GM19023 (cell line): Measurements from ENCODE around the gene INPP5F.
"Not testable (repeated sequence)": the region's sequence is repeated elsewhere in the genome, so short reads cannot be mapped to it uniquely, and the experiment has no call there.

Experiments used
- ATAC-seq: cut with Tn5 transposase; IDR thresholded peaks from one replicate; pipeline ENCODE4 v1.9.1; 2021; ENCODE audit warnings: mild to moderate bottlenecking, moderate library complexity; ENCODE audit not compliant: unreplicated experiment

Gene INPP5F

DNA sequence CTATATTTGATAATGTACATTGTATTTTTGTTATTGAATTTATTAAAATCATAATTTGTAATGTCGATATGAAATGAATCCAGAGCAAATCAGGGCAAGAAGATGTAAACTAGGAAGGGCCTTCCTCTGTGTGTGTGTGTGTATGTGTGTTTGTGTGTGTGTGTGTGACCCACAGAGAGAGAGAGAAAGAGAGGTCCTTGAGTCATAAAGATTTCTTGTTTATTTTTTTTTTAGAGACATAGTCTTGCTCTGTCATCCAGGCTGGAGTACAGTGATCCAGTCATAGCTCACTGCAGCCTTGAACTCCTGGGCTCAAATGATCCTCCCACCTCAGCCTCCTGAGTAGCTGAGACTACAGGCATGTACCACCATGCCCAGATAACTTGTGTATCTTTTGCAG lies 50.7 kb downstream of the INPP5F start:
- no peak for ATAC-seq

GRCh38 chr10:119777686-119778085 lies 51.8 kb downstream of the INPP5F start:
- no peak for ATAC-seq

GRCh38 chr10:119778776-119779445 lies 53.1 kb downstream of the INPP5F start:
- no peak for ATAC-seq

DNA sequence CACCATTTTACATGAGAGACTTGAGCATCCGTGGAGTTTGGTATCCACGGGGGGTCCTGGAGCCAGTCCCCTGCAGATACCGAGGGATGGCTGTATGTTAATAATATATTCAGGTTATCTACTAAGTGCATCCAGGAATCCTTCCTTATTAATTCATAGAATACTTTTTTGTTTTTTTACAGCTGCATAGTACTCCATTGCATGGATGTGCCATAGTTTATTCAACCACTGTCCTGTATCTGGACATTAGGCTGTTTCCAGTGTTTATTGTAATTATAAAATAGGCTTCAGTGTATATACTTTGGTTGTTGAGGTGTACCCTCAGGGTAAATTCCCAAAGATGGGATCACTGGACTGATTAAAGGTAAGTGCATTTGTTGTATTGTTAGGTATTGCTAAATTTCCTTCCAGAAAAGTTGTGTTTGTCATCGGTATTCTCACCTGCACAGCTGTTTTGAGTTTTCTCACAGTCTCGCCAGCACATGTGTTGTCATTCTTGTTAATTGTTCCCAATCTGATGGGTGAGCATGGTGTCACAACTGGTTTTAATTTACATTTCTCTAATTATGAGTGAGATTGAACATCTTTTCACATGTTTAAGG lies 55.1 kb downstream of the INPP5F start:
- ATAC-seq: no peak

DNA sequence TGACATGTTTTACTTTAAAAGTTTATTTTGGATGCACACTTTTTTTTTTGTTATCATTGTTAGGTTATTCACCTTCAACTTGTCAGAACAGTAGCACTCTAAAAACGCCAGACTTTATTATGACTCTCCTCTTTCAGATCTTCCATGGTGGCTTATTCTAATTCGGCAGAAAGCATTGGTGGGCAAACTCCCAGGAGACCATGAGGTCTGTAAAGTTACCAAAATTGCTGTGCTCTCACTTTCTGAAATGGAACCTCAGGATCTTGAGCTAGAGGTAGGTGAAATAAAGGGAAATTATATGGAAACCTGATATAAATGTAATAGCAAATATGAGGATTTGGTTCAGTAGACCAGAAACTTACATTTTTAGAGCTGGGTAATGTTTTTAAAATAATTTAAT lies 55.6 kb downstream of the INPP5F start:
- ATAC-seq: no peak

GRCh38 chr10:119782981-119783664 lies 57.3 kb downstream of the INPP5F start:
- no peak for ATAC-seq

DNA sequence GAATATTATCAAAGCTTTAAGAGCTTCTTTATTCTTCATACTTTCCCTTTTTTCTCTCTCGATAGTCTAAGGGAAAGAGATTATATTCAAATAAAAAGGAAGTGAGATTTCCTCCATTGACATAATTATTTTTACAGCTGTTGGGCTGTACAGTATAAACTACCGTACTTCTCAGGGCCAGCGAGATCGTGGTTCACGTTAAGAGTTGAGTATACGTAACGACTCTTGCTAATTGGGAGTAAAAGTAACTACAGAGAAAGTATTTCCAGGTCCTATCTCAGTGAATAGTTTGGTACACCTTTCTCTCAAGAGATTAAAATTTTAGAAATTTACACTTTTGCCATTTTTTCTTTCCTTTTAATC lies 57.8 kb downstream of the INPP5F start:
- ATAC-seq: no peak

- no peak for ATAC-seq
Observed at GRCh38 chr10:119784340-119785067, 58.7 kb downstream of the INPP5F start.

- ATAC-seq: no peak
Observed at GRCh38 chr10:119786117-119786769, 60.4 kb downstream of the INPP5F start.

- ATAC-seq: not testable (repeated sequence)
Observed at GRCh38 chr10:119795101-119795500, 69.3 kb downstream of the INPP5F start.

GRCh38 chr10:119796039-119796438 lies 70.2 kb downstream of the INPP5F start:
- ATAC-seq: no peak

- no peak for ATAC-seq
Observed at GRCh38 chr10:119801176-119801575, 75.3 kb downstream of the INPP5F start.

- ATAC-seq: no peak
Observed at GRCh38 chr10:119801998-119802538, 76.2 kb downstream of the INPP5F start.

GRCh38 chr10:119803264-119803663 lies 77.4 kb downstream of the INPP5F start:
- ATAC-seq: no peak

DNA sequence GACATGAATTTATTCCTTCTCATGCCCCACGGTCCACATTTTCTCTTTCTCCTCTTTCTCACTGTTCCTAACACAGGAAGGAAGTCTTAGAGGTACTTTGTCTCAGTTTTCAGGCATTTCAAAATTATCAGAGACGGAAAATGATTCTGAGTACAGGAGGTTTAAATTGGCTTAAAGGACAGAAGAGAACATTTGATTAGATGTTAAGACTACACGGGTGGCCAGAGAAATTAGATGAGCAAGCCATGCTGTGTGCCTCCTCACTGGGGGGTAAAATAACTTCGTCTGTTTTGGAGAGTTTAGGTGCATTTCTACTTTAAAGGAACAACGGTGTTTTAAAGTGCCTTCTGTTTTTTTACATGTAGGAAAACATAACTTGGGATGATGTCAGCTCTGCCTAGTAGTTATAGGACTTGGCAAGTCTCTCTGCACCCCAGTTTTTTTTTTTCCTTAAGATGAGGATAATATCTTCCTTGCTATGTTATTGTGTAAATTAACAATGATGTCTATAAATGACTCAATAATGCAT lies 79.9 kb downstream of the INPP5F start:
- no peak for ATAC-seq

- ATAC-seq: no peak
Observed at GRCh38 chr10:119806334-119807130, 80.7 kb downstream of the INPP5F start.

GRCh38 chr10:119807960-119808697 lies 82.3 kb downstream of the INPP5F start:
- ATAC-seq: no peak

GRCh38 chr10:119811122-119811521 lies 85.3 kb downstream of the INPP5F start:
- ATAC-seq: no peak

GRCh38 chr10:119812684-119813083 lies 86.8 kb downstream of the INPP5F start:
- no peak for ATAC-seq
